HepG2 (cell line): ENCODE measurements around the gene AFG1L. TPM values are rescaled to one million over a fixed set of nuclear protein-coding genes. Genes with fewer than 3 reads are reported as not detected.

ENCODE experiments used
- ARNT2 ChIP-seq: sonication (generic); formaldehyde crosslinking; IDR thresholded peaks from 2 replicates; pipeline ENCODE4 v1.8.0; 2022; ENCODE audit warnings: mild to moderate bottlenecking, low read depth, missing genetic modification reagents, moderate library complexity
- DRAP1 ChIP-seq: IDR thresholded peaks from 2 replicates; pipeline ENCODE4 v1.6.1; 2016; ENCODE audit warnings: missing genetic modification reagents, missing compliant biosample characterization
- HES4 ChIP-seq: sonication (generic); formaldehyde crosslinking; IDR thresholded peaks from 2 replicates; pipeline ENCODE4 v1.9.0; 2021; ENCODE audit warnings: mild to moderate bottlenecking, missing genetic modification reagents, borderline replicate concordance
- KAT2B ChIP-seq: fragments of 150-350 bp; IDR thresholded peaks from 2 replicates; pipeline ENCODE4 v1.6.1; 2014; ENCODE audit warnings: low read depth, low read length, borderline replicate concordance
- KMT2B ChIP-seq: IDR thresholded peaks from 2 replicates; pipeline ENCODE4 v1.6.1; 2016; ENCODE audit warnings: missing genetic modification reagents, missing compliant biosample characterization
- MEF2D ChIP-seq: sonication (generic); formaldehyde crosslinking; IDR thresholded peaks from 2 replicates; pipeline ENCODE4 v1.5.1; 2020; ENCODE audit warnings: mild to moderate bottlenecking, missing genetic modification reagents
- POLR2A ChIP-seq, 2 experiments: IDR thresholded peaks; 2 replicates each; pipeline ENCODE4 v1.6.1; 2011; ENCODE audit warnings: low read depth in 2 of 2, low read length in 2 of 2, mild to moderate bottlenecking in 1 of 2, moderate library complexity in 1 of 2; ENCODE audit not compliant: insufficient read depth in 1 of 2
- REST ChIP-seq, 2 experiments: IDR thresholded peaks; 2 replicates each; pipeline ENCODE4 v1.6.1; 2011 to 2012; ENCODE audit warnings: low read length in 2 of 2, borderline replicate concordance in 1 of 2, low read depth in 1 of 2, mild to moderate bottlenecking in 1 of 2, moderate library complexity in 1 of 2
- SATB2 ChIP-seq: sonication (generic); formaldehyde crosslinking; IDR thresholded peaks from 2 replicates; pipeline ENCODE4 v1.5.0; 2020; ENCODE audit warnings: missing genetic modification reagents
- SNAPC4 ChIP-seq: sonication (generic); formaldehyde crosslinking; IDR thresholded peaks from 2 replicates; pipeline ENCODE4 v1.4.0; 2020; ENCODE audit warnings: mild to moderate bottlenecking, missing genetic modification reagents
- ZNF101 ChIP-seq: sonication (generic); formaldehyde crosslinking; IDR thresholded peaks from 2 replicates; pipeline ENCODE4 v1.4.0; 2020; ENCODE audit warnings: mild to moderate bottlenecking, low read depth, missing genetic modification reagents, borderline replicate concordance
- ZNF333 ChIP-seq: sonication (generic); formaldehyde crosslinking; IDR thresholded peaks from 2 replicates; pipeline ENCODE4 v1.4.0; 2020; ENCODE audit warnings: mild to moderate bottlenecking, missing genetic modification reagents, borderline replicate concordance
- ZNF563 ChIP-seq: sonication (generic); formaldehyde crosslinking; IDR thresholded peaks from 2 replicates; pipeline ENCODE4 v1.8.0; 2022; ENCODE audit warnings: mild to moderate bottlenecking, moderate library complexity, missing genetic modification reagents
- ZNF572 ChIP-seq: sonication (generic); formaldehyde crosslinking; IDR thresholded peaks from 2 replicates; pipeline ENCODE4 v1.5.1; 2020; ENCODE audit warnings: mild to moderate bottlenecking, missing genetic modification reagents
- ZNF766 ChIP-seq: sonication (generic); formaldehyde crosslinking; IDR thresholded peaks from 2 replicates; pipeline ENCODE4 v1.5.0; 2020; ENCODE audit warnings: missing genetic modification reagents, borderline replicate concordance
- ZNF788 ChIP-seq: sonication (generic); formaldehyde crosslinking; IDR thresholded peaks from 2 replicates; pipeline ENCODE4 v1.5.0; 2020; ENCODE audit warnings: mild to moderate bottlenecking, missing genetic modification reagents, borderline replicate concordance
- polyA plus RNA-seq, 8 experiments: library from polyadenylated mRNA; depleted of rRNA in 3 of 8; stranded (reverse) in 7 of 8; unstranded in 1 of 8; fragments of >200 nt; fragmentation: Illumina TruSeq in 4 of 8; extraction: Trizol in 4 of 8; gene quantifications; 2 replicates each; pipeline versions ENCODE4 v1.2.1 to v1.2.3, GENCODE V29; 2011 to 2016; ENCODE audit warnings: low read depth in 4 of 8, missing spikeins in 1 of 8, mixed read lengths in 1 of 8; ENCODE audit not compliant: insufficient read depth in 1 of 8
- total RNA-seq, 5 experiments: library from RNA; depleted of rRNA; stranded (reverse); fragments of >200 nt; fragmentation: Illumina TruSeq; extraction: Trizol; gene quantifications; 2 replicates each; pipeline ENCODE4 v1.2.3, GENCODE V29; 2016; ENCODE audit warnings: low read depth in 1 of 5
- TF ChIP-seq, protein P1 (sequence below): sonication (generic); formaldehyde crosslinking; IDR thresholded peaks from 2 replicates; pipeline ENCODE4 v1.4.0; 2020; ENCODE audit warnings: missing genetic modification reagents

Gene AFG1L
- total and polyA plus RNA-seq, 2 of the 13 experiments (the other 11 are each of a cell fraction or from before 2014, with no cell fraction given) = 3.1 to 14.0 TPM

DNA sequence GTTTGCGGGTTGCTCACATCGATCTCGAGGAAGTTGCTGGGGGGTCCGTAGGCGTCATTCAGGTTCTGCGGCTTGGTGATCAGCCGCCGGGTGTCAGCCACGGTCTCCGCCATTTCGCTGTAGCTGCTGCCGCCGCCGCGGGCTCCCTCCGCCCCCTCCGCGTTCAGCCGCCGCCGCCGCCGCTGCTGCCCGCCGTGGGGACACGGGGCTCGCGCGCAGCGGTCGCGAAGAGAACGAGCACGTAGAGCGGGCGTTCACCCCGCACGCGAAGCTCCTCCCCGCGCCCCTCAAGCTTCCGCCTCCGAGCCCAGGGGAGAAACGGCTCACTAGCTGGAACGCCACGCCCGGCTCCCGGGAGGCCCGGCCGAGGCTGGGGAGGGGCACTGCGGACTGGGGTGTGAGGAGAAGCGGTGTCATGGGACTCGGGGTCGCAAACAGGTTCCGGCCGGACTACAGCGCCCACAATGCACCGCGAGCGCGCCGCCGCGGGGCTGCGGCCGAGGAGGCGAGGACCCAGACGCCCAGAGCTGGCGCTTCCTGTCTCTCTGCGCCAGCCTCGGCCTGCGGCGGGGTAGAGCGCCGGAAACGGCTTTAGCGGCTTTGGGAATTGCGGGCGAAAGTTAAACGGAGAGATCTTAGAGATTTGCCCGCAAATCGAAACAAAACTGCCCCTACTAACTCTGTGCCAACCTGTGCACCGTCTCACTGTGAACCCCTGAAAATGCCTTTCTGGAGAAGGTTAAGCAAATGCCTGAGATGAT lies 33.9 kb upstream of the AFG1L start, which contains the start of gene SNX3 (continued):
- TF ChIP-seq KAT2B = no peak
- no peak for TF ChIP-seq SATB2 (CRISPR knock-in tag)
- peak in 1 of 2 experiments; percentile 62; a peak in 1 of 4 replicates for TF ChIP-seq REST (IDR thresholded peaks at IDR 0.05; ENCODE audit: borderline replicate concordance in 1 of 2, low read depth in 1 of 2, low read length in 2 of 2)
- TF ChIP-seq ZNF766 (CRISPR knock-in tag) = 0 out of 2 replicates have a peak, but pooled peaks have one; percentile 43
- peak; percentile 48; the same call in 1 of the 2 replicates for TF ChIP-seq ZNF333 (CRISPR knock-in tag)
- TF ChIP-seq HES4 (CRISPR knock-in tag) = peak; percentile 40; the same call in 1 of the 2 replicates
- no peak for TF ChIP-seq ZNF101 (CRISPR knock-in tag)
- TF ChIP-seq, protein P1, sequence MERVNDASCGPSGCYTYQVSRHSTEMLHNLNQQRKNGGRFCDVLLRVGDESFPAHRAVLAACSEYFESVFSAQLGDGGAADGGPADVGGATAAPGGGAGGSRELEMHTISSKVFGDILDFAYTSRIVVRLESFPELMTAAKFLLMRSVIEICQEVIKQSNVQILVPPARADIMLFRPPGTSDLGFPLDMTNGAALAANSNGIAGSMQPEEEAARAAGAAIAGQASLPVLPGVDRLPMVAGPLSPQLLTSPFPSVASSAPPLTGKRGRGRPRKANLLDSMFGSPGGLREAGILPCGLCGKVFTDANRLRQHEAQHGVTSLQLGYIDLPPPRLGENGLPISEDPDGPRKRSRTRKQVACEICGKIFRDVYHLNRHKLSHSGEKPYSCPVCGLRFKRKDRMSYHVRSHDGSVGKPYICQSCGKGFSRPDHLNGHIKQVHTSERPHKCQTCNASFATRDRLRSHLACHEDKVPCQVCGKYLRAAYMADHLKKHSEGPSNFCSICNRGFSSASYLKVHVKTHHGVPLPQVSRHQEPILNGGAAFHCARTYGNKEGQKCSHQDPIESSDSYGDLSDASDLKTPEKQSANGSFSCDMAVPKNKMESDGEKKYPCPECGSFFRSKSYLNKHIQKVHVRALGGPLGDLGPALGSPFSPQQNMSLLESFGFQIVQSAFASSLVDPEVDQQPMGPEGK (CRISPR knock-in tag) = peak; percentile 74
- peak; percentile 62; the same call in 1 of the 2 replicates for TF ChIP-seq DRAP1 (CRISPR knock-in tag)
- TF ChIP-seq ARNT2 = peak; percentile 34; the same call in 1 of the 2 replicates
- TF ChIP-seq KMT2B (CRISPR knock-in tag) = peak; percentile 89
- 0 out of 2 replicates have a peak, but pooled peaks have one; percentile 19 for TF ChIP-seq ZNF572 (CRISPR knock-in tag)
- 0 out of 2 replicates have a peak, but pooled peaks have one; percentile 24 for TF ChIP-seq MEF2D (CRISPR knock-in tag)
- TF ChIP-seq SNAPC4 = 0 out of 2 replicates have a peak, but pooled peaks have one; percentile 19
- peak; percentile 69; the same call in 1 of the 2 replicates for TF ChIP-seq ZNF788 (CRISPR knock-in tag)
- peak; percentile 43 for TF ChIP-seq ZNF563
- peak; percentile 61 to 85 for TF ChIP-seq POLR2A (IDR thresholded peaks at IDR 0.05; ENCODE audit: insufficient read depth in 1 of 2, low read depth in 2 of 2, low read length in 2 of 2)
